ENCODE results near the gene PLIN4. TPM values are rescaled to one million over a fixed set of nuclear protein-coding genes. Genes with fewer than 3 reads are reported as not detected.

Gene PLIN4
- total RNA-seq, 2 experiments from 2014 or later, result 0.05 TPM; not detected in 1

DNA sequence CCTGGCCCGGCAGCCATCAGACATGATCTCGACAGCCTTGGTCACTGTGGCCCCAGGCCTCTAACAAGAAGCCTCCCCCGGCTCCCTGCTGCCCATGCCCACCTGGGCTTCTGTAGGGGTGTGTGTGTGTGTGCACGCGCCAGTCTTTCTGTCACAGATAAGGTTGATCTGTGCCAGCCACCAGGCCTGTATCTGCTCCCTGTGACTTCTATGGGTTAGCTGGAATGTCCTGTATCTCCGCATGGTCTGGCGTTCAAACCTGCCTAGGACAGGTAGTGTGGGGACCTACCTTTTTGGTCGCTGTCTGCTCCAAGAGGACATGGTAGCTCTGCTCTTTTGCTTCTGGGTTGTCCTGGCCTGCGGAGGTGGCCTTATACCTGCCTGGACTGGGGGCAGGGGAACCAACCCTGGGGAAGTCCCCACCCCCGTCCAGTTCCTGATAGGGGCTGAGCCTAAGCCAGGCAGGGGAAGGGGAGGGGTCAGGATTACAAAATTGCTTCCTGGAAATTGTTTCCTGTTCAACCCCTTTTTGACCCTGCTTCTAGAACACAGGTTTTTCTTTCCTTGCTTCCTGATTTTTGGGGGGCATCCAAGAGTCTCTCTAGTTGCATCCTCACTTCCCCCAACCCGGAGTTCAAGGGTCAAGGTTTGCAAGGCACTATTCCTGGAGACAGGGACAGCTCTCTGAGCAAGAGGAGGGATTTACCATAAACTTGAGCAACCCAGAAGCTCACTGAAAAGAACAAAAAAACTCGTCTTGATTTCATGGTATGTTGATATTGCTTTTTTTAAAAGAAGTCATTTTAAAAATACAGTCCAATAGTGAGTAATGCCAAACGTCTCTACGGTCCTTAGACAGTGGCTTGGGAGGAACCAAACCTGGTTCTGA lies 21.7 kb upstream of the PLIN4 start, which contains the start of gene LRG1:
Gene LRG1, minus strand, starts transcription at position 344 of the 889 bp plus-strand sequence. Its CDS starts 23 bp downstream, at position 321.
- no peaks in the 10 kb centered on the region for H3K36me3 Mint-ChIP-seq (ENCODE audit: low read depth)
- H3K27me3 Mint-ChIP-seq, result peaks cover 5% of the 10 kb centered on the region
- intact Hi-C loops (cut with micrococcal nuclease), result no loop called here
- POLR2A ChIA-PET, result interaction anchor here (1.0 to 1.8 kb wide), 2 partner anchors 66 to 125 kb away, joined by 3 to 4 read pairs; no protein-coding TSS in a partner anchor
- CTCF ChIA-PET, result interaction anchor here (0.9 to 4.5 kb wide), 3 partner anchors 13 to 97 kb away, joined by 3 to 28 read pairs (median 5); no protein-coding TSS in a partner anchor
- H3K27ac Mint-ChIP-seq, result no peak within 1 kb of the TSS
- peaks cover 1% of the 10 kb centered on the region for H3K9me3 Mint-ChIP-seq
- H3K4me1 Mint-ChIP-seq (ENCODE audit: low read depth), result peaks cover 11% of the 10 kb centered on the region
- ATAC-seq (peak; percentile 71), DNase-seq (peak; percentile 45)
- TF ChIP-seq, protein P1, sequence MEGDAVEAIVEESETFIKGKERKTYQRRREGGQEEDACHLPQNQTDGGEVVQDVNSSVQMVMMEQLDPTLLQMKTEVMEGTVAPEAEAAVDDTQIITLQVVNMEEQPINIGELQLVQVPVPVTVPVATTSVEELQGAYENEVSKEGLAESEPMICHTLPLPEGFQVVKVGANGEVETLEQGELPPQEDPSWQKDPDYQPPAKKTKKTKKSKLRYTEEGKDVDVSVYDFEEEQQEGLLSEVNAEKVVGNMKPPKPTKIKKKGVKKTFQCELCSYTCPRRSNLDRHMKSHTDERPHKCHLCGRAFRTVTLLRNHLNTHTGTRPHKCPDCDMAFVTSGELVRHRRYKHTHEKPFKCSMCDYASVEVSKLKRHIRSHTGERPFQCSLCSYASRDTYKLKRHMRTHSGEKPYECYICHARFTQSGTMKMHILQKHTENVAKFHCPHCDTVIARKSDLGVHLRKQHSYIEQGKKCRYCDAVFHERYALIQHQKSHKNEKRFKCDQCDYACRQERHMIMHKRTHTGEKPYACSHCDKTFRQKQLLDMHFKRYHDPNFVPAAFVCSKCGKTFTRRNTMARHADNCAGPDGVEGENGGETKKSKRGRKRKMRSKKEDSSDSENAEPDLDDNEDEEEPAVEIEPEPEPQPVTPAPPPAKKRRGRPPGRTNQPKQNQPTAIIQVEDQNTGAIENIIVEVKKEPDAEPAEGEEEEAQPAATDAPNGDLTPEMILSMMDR (IDR thresholded peaks at IDR 0.05), result no peak
- H3K4me3 Mint-ChIP-seq, result peak within 1 kb of the TSS; percentile 32

DNA sequence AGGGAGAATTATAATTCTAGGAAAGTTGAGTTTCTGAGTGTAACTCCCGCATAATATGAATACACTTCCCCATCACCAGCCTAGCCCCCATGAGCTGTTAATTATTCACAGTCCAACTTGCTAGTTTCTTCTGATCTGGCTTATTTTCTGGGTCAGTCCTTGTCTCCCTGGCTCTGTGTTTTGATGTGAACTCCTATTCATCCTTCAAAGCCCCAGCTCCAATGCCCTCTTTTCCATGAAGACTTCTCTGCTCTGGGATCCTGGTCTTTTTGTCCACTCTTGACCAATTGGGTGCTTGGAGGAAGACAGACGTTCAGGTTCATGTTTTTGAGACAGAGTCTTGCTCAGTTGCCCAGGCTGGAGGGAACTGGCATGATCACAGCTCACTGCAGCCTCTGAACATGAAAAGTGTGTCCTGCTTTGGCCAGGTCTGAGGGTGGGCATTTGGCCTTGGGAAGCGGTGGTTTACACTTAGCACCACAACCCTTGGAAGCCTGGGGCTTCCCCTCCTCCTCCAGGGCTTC lies 20.9 kb upstream of the PLIN4 start:
- TF ChIP-seq, protein P1 (IDR thresholded peaks at IDR 0.05), result no peak
- ChIA-PET POLR2A (interaction anchor here (1.0 to 1.8 kb wide), 2 partner anchors 66 to 278 kb away, joined by 4 read pairs; no protein-coding TSS in a partner anchor), CTCF (interaction anchor here (1.3 to 4.5 kb wide), 2 partner anchors 13 to 15 kb away, joined by 5 to 28 read pairs; no protein-coding TSS in a partner anchor)
- no peak for ATAC-seq
- no peaks in the 10 kb centered on the region for H3K36me3 Mint-ChIP-seq (ENCODE audit: low read depth)
- H3K27ac Mint-ChIP-seq, result no peak overlapping the region
- peaks cover 1% of the 10 kb centered on the region for H3K9me3 Mint-ChIP-seq
- H3K27me3 Mint-ChIP-seq, result peaks cover 7% of the 10 kb centered on the region
- intact Hi-C loops (cut with micrococcal nuclease), result no loop called here
- H3K4me1 Mint-ChIP-seq (ENCODE audit: low read depth), result peaks cover 13% of the 10 kb centered on the region
- no peak for DNase-seq
- no peak overlapping the region for H3K4me3 Mint-ChIP-seq

DNA sequence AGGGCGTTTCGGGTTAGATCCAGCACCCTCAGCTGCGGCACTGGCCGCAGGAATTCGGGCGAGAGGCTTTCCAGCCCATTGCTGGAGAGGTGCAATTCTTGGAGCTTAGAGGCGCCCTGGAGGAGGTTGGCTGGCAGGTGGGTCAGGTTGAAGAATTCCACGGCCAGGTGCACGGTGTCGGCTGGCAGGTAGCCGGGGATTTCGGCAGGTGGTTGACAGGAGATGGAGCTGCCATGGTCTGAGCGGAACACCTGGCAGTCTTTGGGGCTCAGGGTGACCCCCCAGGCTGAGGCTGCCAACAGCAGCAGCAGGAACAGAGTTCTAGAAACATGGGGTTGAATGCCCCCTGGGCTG lies 20.3 kb upstream of the PLIN4 start:
- POLR2A ChIA-PET, result interaction anchor here (1.0 to 1.8 kb wide), 2 partner anchors 65 to 277 kb away, joined by 4 read pairs; no protein-coding TSS in a partner anchor
- no peak overlapping the region for H3K4me3 Mint-ChIP-seq
- no peaks in the 10 kb centered on the region for H3K36me3 Mint-ChIP-seq (ENCODE audit: low read depth)
- TF ChIP-seq, protein P1 (IDR thresholded peaks at IDR 0.05), result no peak
- peaks cover 1% of the 10 kb centered on the region for H3K9me3 Mint-ChIP-seq
- ATAC-seq (no peak), DNase-seq (no peak)
- intact Hi-C loops (cut with micrococcal nuclease), result no loop called here
- CTCF ChIA-PET, result interaction anchor here (1.3 to 4.5 kb wide), 2 partner anchors 12 to 14 kb away, joined by 5 to 28 read pairs; no protein-coding TSS in a partner anchor
- H3K27me3 Mint-ChIP-seq, result peaks cover 7% of the 10 kb centered on the region
- H3K4me1 Mint-ChIP-seq (ENCODE audit: low read depth), result peaks cover 13% of the 10 kb centered on the region
- H3K27ac Mint-ChIP-seq, result no peak overlapping the region

DNA sequence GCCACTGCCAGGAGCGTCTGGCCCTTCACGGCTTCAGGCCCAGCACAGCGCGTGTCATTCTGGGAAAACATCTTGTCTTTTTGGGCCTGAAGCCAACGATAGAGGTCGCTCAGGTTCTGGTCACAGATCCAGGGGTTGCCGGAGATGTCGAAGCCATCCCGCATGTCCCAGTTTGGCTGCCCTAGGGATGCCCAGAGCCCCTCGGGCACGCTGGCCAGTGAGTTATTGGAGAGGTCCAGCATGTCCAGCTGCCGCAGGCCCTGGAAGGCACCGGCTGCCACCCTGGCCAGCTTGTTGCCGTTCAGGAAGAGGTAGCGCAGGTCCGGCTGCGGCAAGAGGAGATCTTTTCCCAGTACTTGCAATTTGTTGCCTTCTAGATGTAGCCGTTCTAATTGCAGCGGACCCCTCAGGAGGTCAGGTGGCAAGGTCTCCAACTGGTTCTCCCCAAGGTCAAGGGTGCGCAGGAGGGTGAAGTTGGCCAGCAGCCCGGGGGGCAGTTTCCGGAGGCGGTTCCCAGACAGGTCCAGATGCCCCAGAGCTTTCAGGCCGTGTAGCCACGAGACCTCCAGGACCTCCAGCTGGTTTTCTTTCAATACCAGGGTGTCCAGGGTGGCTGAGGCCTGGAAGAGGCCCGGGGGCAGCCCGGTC lies 19.8 kb upstream of the PLIN4 start:
- ChIA-PET CTCF (interaction anchor here (1.3 to 4.5 kb wide), 2 partner anchors 12 to 14 kb away, joined by 5 to 28 read pairs; no protein-coding TSS in a partner anchor), POLR2A (interaction anchor here (1.0 kb wide), 1 partner anchor 276 kb away, joined by 4 read pairs; no protein-coding TSS in a partner anchor)
- peaks cover 13% of the 10 kb centered on the region for H3K4me1 Mint-ChIP-seq (ENCODE audit: low read depth)
- TF ChIP-seq, protein P1 (IDR thresholded peaks at IDR 0.05), result no peak
- DNase-seq (no peak), ATAC-seq (no peak)
- H3K9me3 Mint-ChIP-seq, result peaks cover 1% of the 10 kb centered on the region
- no peak overlapping the region for H3K4me3 Mint-ChIP-seq
- peaks cover 10% of the 10 kb centered on the region for H3K27me3 Mint-ChIP-seq
- no peak overlapping the region for H3K27ac Mint-ChIP-seq
- no peaks in the 10 kb centered on the region for H3K36me3 Mint-ChIP-seq (ENCODE audit: low read depth)
- intact Hi-C loops (cut with micrococcal nuclease), result no loop called here
